Memory B cell (primary cell): ENCODE results near the gene SELE.
"Not testable (repeated sequence)": the region's sequence is repeated elsewhere in the genome, so short reads cannot be mapped to it uniquely, and the experiment has no call there.

Experiments used
- ATAC-seq: fragments of 150-1000 bp; cut with Tn5 transposase; 2 replicates; pipeline ENCODE4 v1.10.0; 2021; ENCODE audit warnings: low read depth, mild to moderate bottlenecking, moderate library complexity
- DNase-seq, 2 donors: peaks; one replicate each; pipeline ENCODE4 v3.0.0; 2022; ENCODE audit warnings: low spot score in 2 of 2
- H3K27ac Mint-ChIP-seq: one replicate; pipeline ENCODE4 v1.8.0; 2022; ENCODE audit warnings: mild to moderate bottlenecking, moderate library complexity, mixed read lengths
- H3K27me3 Mint-ChIP-seq: one replicate; pipeline ENCODE4 v1.8.0; 2022; ENCODE audit warnings: mixed read lengths
- H3K36me3 Mint-ChIP-seq: one replicate; pipeline ENCODE4 v1.8.0; 2022; ENCODE audit warnings: mild to moderate bottlenecking, mixed read lengths
- H3K4me1 Mint-ChIP-seq: one replicate; pipeline ENCODE4 v1.8.0; 2022; ENCODE audit warnings: mixed read lengths
- H3K4me3 Mint-ChIP-seq: one replicate; pipeline ENCODE4 v1.8.0; 2022; ENCODE audit warnings: mild to moderate bottlenecking, moderate library complexity, mixed read lengths
- H3K9me3 Mint-ChIP-seq: one replicate; pipeline ENCODE4 v1.8.0; 2022; ENCODE audit warnings: mixed read lengths

The SELE gene

GRCh38 chr1:169708647-169709046, 25.2 kb downstream of the SELE start:
- no peak for DNase-seq
- ATAC-seq: no peak
- Mint-ChIP-seq H3K36me3 (peaks cover 49% of the 10 kb centered on the region), H3K9me3 (no peaks in the 10 kb centered on the region), H3K4me3 (peak overlapping the region; percentile 95), H3K27ac (peak overlapping the region; percentile 89), H3K27me3 (no peaks in the 10 kb centered on the region), H3K4me1 (peaks cover 46% of the 10 kb centered on the region)

- H3K27ac Mint-ChIP-seq: peak overlapping the region; percentile 89
- H3K36me3 Mint-ChIP-seq: peaks cover 54% of the 10 kb centered on the region
- peak overlapping the region; percentile 95 for H3K4me3 Mint-ChIP-seq
- DNase-seq (no peak), ATAC-seq (no peak)
- H3K27me3 Mint-ChIP-seq: no peaks in the 10 kb centered on the region
- no peaks in the 10 kb centered on the region for H3K9me3 Mint-ChIP-seq
- peaks cover 51% of the 10 kb centered on the region for H3K4me1 Mint-ChIP-seq
Observed at GRCh38 chr1:169707912-169708604, 25.8 kb downstream of the SELE start.

- Mint-ChIP-seq H3K4me3 (peak overlapping the region; percentile 59), H3K36me3 (peaks cover 77% of the 10 kb centered on the region), H3K27me3 (no peaks in the 10 kb centered on the region), H3K27ac (peak overlapping the region; percentile 88), H3K9me3 (no peaks in the 10 kb centered on the region), H3K4me1 (peaks cover 68% of the 10 kb centered on the region)
- DNase-seq (no peak), ATAC-seq (no peak)
Observed at GRCh38 chr1:169704797-169705196, 29.1 kb downstream of the SELE start.

- no peaks in the 10 kb centered on the region for H3K9me3 Mint-ChIP-seq
- peaks cover 66% of the 10 kb centered on the region for H3K36me3 Mint-ChIP-seq
- DNase-seq (no peak), ATAC-seq (peak; percentile 47)
- peak overlapping the region; percentile 74 for H3K4me3 Mint-ChIP-seq
- peaks cover 73% of the 10 kb centered on the region for H3K4me1 Mint-ChIP-seq
- H3K27me3 Mint-ChIP-seq: no peaks in the 10 kb centered on the region
- peak overlapping the region; percentile 82 for H3K27ac Mint-ChIP-seq
Observed at GRCh38 chr1:169701261-169702005, 32.4 kb downstream of the SELE start.

GRCh38 chr1:169699707-169700106, 34.2 kb downstream of the SELE start:
- Mint-ChIP-seq H3K36me3 (peaks cover 65% of the 10 kb centered on the region), H3K9me3 (no peaks in the 10 kb centered on the region), H3K27me3 (no peaks in the 10 kb centered on the region), H3K4me1 (peaks cover 75% of the 10 kb centered on the region), H3K27ac (peak overlapping the region; percentile 91), H3K4me3 (peak overlapping the region; percentile 37)
- DNase-seq (no peak), ATAC-seq (no peak)

- ATAC-seq (no peak), DNase-seq (no peak)
- no peaks in the 10 kb centered on the region for H3K27me3 Mint-ChIP-seq
- H3K4me3 Mint-ChIP-seq: peak overlapping the region; percentile 65
- H3K27ac Mint-ChIP-seq: peak overlapping the region; percentile 91
- H3K4me1 Mint-ChIP-seq: peaks cover 79% of the 10 kb centered on the region
- H3K9me3 Mint-ChIP-seq: no peaks in the 10 kb centered on the region
- H3K36me3 Mint-ChIP-seq: peaks cover 63% of the 10 kb centered on the region
Observed at GRCh38 chr1:169698976-169699375, 34.9 kb downstream of the SELE start.

- Mint-ChIP-seq H3K4me1 (peaks cover 77% of the 10 kb centered on the region), H3K36me3 (peaks cover 51% of the 10 kb centered on the region), H3K4me3 (peak overlapping the region; percentile 65), H3K9me3 (no peaks in the 10 kb centered on the region), H3K27me3 (no peaks in the 10 kb centered on the region), H3K27ac (peak overlapping the region; percentile 91)
- ATAC-seq (peak; percentile 52), DNase-seq (no peak)
Observed at GRCh38 chr1:169697755-169698154, 36.1 kb downstream of the SELE start.

GRCh38 chr1:169696273-169697100, 37.4 kb downstream of the SELE start:
- Mint-ChIP-seq H3K36me3 (peaks cover 43% of the 10 kb centered on the region), H3K4me1 (peaks cover 76% of the 10 kb centered on the region), H3K9me3 (no peaks in the 10 kb centered on the region), H3K27ac (peak overlapping the region; percentile 86), H3K27me3 (no peaks in the 10 kb centered on the region), H3K4me3 (peak overlapping the region; percentile 51)
- no peak for ATAC-seq
- no peak for DNase-seq

- Mint-ChIP-seq H3K4me3 (peak overlapping the region; percentile 53), H3K27me3 (no peaks in the 10 kb centered on the region), H3K27ac (peak overlapping the region; percentile 86), H3K36me3 (peaks cover 42% of the 10 kb centered on the region), H3K4me1 (peaks cover 77% of the 10 kb centered on the region), H3K9me3 (no peaks in the 10 kb centered on the region)
- peak; percentile 29 for ATAC-seq
- DNase-seq: no peak
Observed at GRCh38 chr1:169694304-169695075, 39.4 kb downstream of the SELE start.

- H3K36me3 Mint-ChIP-seq: peaks cover 33% of the 10 kb centered on the region
- peak in 1 of 2 donors; percentile 27 for DNase-seq
- H3K27ac Mint-ChIP-seq: peak overlapping the region; percentile 86
- ATAC-seq: peak; percentile 74
- no peaks in the 10 kb centered on the region for H3K27me3 Mint-ChIP-seq
- peaks cover 68% of the 10 kb centered on the region for H3K4me1 Mint-ChIP-seq
- H3K9me3 Mint-ChIP-seq: no peaks in the 10 kb centered on the region
- H3K4me3 Mint-ChIP-seq: peak overlapping the region; percentile 77
Observed at GRCh38 chr1:169692756-169693460, 41.0 kb downstream of the SELE start.

GRCh38 chr1:169690489-169690888, 43.4 kb downstream of the SELE start:
- peak overlapping the region; percentile 24 for H3K4me3 Mint-ChIP-seq
- ATAC-seq: no peak

GRCh38 chr1:169689395-169689794, 44.5 kb downstream of the SELE start:
- H3K4me1 Mint-ChIP-seq: peaks cover 43% of the 10 kb centered on the region
- no peak for ATAC-seq

More at GRCh38 chr1:169690489-169690888, 43.4 kb downstream of the SELE start:
- peaks cover 27% of the 10 kb centered on the region for H3K36me3 Mint-ChIP-seq
- peak overlapping the region; percentile 86 for H3K27ac Mint-ChIP-seq
- H3K27me3 Mint-ChIP-seq: no peaks in the 10 kb centered on the region
- peaks cover 54% of the 10 kb centered on the region for H3K4me1 Mint-ChIP-seq
- DNase-seq: no peak
- no peaks in the 10 kb centered on the region for H3K9me3 Mint-ChIP-seq

GRCh38 chr1:169688377-169688776, 45.5 kb downstream of the SELE start:
- not testable (repeated sequence) for H3K27ac Mint-ChIP-seq

More at GRCh38 chr1:169689395-169689794, 44.5 kb downstream of the SELE start:
- Mint-ChIP-seq H3K4me3 (no peak overlapping the region), H3K27me3 (no peaks in the 10 kb centered on the region), H3K27ac (peak overlapping the region; percentile 40), H3K36me3 (peaks cover 16% of the 10 kb centered on the region), H3K9me3 (no peaks in the 10 kb centered on the region)
- DNase-seq: no peak

More at GRCh38 chr1:169688377-169688776, 45.5 kb downstream of the SELE start:
- not testable (repeated sequence) for ATAC-seq, H3K9me3 Mint-ChIP-seq, DNase-seq, H3K4me3 Mint-ChIP-seq, H3K27me3 Mint-ChIP-seq
- Mint-ChIP-seq H3K36me3 (peaks cover 15% of the 10 kb centered on the region), H3K4me1 (peaks cover 35% of the 10 kb centered on the region)
